GM12865 (cell line): ENCODE measurements around the gene C2orf68.

ENCODE experiments used
- DNase-seq: peaks from one replicate; pipeline ENCODE4 v3.0.0; 2010; ENCODE audit warnings: low read depth
- H3K4me3 ChIP-seq: 2 replicates; pipeline ENCODE4 v1.5.1; 2011; ENCODE audit warnings: mild to moderate bottlenecking, low read depth, low read length, control low read depth
- CTCF ChIP-seq: IDR thresholded peaks from 2 replicates; pipeline ENCODE4 v1.5.1; 2011; ENCODE audit warnings: low read length, control low read depth, low read depth, inconsistent platforms; ENCODE audit not compliant: insufficient read depth; ENCODE audit errors: missing control alignments

The C2orf68 gene

GRCh38 chr2:85655961-85656417 lies 44.1 kb upstream of the C2orf68 start:
- no peak for TF ChIP-seq CTCF
- no peak overlapping the region for H3K4me3 ChIP-seq
- no peak for DNase-seq

- no peak for TF ChIP-seq CTCF
- DNase-seq, result no peak
- H3K4me3 ChIP-seq, result no peak overlapping the region
Measured at GRCh38 chr2:85653996-85654395, 42.1 kb upstream of the C2orf68 start.

- TF ChIP-seq CTCF, result no peak
- no peak overlapping the region for H3K4me3 ChIP-seq
- no peak for DNase-seq
Measured at GRCh38 chr2:85652056-85652455, 40.2 kb upstream of the C2orf68 start.

- no peak overlapping the region for H3K4me3 ChIP-seq
- no peak for DNase-seq
- TF ChIP-seq CTCF, result no peak
Measured at GRCh38 chr2:85651097-85651496, 39.2 kb upstream of the C2orf68 start.

- no peak for TF ChIP-seq CTCF
- DNase-seq, result no peak
- no peak overlapping the region for H3K4me3 ChIP-seq
Measured at GRCh38 chr2:85650456-85650855, 38.6 kb upstream of the C2orf68 start.

GRCh38 chr2:85649201-85650190 lies 37.6 kb upstream of the C2orf68 start:
- no peak for DNase-seq
- no peak for TF ChIP-seq CTCF
- no peak overlapping the region for H3K4me3 ChIP-seq
